ENCODE results near the gene ABCB9.
"Not testable (repeated sequence)": the region's sequence is repeated elsewhere in the genome, so short reads cannot be mapped to it uniquely, and the experiment has no call there.

ABCB9 gene

DNA sequence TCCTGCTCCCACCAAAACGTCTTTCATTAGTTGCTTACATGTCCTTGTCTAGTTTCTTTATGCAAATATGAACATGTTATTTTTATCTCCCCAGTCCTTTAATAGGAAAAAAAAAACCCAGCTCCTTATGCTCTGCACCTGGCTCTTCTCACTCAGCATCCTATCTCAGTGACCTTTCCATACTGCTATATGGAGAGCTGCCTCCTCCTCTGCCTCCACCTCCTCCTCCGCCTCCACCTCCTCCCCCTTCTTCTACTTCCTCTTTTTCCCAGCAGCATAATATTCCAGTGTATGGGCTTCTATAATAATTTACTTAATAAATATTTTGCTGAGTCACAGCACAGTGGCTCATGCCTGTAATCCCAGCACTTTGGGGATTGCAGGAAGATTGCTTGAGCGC, 31.5 kb downstream of the ABCB9 start:
- no peak for DNase-seq

DNA sequence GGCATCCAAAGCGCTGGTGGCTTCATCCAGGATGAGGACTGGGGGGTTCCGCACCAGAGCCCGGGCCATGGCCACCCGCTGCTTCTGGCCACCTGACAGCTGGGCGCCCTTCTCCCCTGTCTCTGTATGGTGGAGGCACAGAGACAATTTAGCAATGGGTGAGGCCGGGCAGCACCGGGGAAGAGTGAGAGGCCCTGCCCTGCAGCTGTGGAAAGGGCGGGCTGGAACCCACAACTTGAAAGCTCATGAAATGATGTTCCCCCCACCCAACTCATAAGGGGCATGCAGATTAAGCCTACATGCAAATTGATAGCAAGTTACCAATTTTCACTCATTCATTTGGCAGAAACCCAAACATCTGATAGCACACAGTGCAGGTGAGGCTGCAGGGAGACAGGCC, 34.1 kb downstream of the ABCB9 start:
- no peak for DNase-seq

DNA sequence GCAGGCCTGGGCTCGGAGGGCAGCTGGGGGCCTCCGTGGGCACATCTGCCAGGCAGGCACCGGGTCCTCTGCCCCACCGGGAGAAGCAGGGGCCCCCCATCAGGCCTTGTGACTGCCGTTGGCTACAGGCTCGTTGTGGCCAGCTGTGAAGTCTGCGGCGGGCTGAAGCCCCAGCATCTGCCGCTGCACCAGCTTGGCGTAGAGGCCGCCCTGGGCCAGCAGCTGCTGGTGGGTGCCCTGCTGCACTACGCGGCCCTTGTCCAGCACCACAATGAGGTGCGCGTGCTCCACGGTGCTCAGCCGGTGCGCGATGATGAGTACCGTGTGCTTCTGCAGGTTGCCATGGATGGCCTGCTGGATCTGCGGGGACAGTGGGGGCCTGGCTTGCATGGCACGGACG, 36.5 kb downstream of the ABCB9 start:
- DNase-seq, result no peak

DNA sequence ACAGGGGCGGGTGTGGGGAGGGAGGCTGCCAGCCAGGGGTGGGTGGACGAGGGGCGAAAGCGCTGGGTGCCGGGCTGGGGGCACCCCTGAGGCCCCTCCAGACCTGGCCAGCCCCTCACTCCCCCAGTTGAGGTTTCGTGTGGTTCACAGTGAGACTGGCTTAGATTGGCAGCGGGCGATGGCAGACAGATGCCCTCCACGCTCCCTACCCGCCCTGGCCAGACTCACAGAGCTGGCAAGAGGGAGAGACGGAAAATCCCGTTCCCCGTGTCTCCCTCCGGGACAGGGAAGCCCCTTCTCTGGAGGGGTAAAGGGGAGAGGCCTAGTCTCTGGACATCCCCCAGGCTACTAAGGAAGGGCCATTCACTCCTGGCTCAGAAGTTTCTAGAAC, 37.1 kb downstream of the ABCB9 start:
- DNase-seq, result no peak

DNA sequence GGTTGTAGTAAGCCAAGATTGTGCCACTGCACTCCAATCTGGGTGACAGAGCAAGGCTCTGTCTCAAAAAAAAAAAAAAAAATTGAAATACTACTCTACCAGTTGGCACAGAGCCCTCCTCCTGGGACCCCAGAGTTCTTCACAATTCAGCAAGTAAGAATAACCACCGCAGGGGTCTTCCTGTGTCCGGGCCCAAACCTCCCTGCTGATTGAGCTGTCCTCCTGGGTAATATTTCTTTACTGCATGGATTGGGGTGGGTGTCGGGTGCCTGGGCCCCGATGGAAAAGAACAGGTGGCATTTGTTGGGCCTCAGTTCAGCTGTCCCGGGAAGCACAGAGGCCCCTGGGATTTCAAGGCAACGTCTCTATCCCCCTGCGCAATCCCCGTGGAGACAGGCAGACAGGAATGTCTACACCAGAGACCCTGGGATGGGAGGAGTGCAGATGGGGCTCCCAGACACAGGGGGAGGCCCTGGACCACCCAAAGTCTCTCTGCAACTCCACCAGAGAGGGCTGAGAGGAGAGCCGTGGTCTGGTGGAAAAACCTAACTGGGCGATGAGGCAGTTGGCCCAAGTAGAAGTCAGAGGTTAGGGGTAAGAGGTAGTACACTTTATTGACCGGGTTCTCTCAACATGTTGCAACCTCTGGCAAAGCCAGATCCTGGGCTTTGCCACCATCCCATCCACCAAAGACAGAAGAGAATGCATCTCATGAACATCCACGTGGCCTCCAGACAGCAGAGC, 37.7 kb downstream of the ABCB9 start:
- DNase-seq, result no peak

DNA sequence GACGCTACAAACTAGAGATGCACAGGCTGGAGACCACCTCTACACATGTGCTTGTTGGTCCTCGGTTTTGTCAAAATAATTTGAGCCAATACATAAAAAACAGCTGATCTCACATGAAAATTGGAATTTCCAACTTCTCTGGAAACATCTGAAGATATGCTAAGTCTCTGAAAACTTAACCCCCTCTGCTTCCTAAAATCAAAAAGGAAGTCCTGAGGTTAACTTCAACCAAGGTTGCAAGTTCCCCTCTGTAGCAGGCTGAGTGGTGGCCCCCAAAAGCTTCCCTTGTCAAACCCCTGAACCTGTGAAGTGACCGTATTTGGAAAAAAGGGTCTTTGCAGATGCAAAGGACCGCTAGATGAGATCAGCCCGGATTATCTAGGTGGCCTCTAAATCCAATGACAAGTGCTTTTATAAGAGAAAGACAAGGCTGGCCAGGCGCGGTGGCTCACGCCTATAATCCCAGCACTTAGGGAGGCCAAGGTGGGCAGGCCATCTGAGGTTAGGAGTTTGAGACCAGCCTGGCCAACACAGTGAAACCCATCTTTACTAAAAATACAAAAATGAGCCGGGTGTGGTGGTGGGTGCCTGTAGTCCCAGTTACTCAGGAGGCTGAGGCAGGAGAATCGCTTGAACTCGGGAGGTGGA, 38.4 kb downstream of the ABCB9 start:
- no peak for DNase-seq

DNA sequence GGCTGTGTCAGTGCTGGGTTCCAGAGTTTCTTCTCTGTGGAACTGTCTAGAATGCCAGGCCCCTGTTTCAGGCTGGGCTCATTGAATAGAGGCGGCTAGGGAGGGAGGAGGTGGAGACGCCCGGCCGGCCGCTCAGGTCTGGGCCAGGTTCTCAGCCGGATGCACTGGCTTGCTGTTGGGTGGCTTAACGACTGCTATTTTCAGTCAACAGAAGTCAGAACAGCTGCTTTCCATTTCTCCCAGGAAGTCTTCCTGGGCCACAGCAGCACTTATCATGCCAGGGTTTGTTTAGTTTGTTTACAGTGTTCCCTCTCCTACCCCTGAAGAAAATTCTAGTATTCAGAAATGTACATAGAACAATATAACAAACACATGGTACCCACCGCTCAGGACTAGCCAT, 44.3 kb downstream of the ABCB9 start:
- DNase-seq, result no peak

DNA sequence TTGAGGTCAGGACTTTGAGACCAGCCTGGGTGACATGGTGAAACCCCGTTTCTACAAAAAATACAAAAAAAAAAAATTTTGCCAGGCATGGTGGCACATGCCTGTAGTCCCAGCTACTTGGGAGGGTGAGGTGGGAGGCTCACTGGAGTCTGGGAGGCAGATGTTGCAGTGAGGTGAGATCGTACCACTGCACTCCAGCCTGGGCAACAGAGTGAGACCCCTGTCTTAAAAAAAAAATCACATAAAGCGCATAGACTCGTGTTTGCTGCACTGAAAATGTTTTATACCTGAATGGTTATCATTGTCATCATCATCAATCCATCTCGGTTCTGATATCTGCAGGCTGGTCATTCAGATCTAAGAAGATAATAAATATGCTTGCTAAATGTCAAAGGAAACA, 45.6 kb downstream of the ABCB9 start:
- DNase-seq, result no peak

DNA sequence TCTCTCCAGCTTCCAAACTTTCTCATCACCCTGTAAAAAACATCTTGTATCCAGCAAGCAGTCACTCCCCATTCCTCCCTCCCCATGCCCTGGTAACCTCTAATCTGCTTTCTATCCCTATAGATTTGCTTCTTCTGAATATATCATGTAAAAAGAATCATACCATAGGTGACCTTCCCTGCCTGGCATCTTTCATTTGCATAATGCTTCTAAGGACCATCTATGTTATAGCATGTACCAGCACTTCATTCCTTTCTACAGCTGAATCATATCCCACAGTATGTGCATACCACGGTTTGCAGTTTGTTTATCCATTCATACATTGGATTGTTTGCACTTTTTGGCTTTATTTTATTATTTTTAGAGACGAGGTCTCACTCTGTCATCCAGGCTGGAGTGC, 47.4 kb downstream of the ABCB9 start:
- no peak for DNase-seq

DNA sequence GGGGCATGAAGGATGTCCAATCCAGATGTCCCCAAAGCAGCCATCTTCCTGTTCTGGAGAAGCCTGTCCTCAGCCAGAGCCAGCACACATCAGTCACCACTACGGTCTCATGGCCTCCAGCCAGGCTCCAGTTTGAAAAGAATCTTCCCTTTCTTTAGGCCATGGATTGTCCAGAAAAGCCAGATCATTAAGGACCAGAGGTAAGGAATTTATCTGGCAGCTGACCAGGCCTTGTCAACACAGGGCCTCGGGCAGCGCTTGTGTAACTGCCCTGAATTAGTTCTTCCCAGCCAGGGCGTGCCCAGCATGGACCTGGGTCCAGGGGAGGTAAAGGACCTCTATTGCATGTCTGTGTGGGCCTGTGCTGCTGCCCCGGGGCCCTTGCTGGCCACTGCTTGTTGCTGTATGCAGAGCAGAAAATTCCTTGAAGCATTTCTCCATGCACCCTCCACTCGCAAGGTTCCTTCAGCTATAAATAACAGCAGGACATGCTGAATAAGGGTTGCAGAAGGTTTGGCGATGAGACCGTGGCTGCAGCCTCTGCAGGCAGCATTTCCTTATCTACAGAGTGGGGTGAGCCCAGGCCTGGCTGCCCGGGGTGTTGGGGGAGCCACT, 48.6 kb downstream of the ABCB9 start:
- DNase-seq, result no peak

DNA sequence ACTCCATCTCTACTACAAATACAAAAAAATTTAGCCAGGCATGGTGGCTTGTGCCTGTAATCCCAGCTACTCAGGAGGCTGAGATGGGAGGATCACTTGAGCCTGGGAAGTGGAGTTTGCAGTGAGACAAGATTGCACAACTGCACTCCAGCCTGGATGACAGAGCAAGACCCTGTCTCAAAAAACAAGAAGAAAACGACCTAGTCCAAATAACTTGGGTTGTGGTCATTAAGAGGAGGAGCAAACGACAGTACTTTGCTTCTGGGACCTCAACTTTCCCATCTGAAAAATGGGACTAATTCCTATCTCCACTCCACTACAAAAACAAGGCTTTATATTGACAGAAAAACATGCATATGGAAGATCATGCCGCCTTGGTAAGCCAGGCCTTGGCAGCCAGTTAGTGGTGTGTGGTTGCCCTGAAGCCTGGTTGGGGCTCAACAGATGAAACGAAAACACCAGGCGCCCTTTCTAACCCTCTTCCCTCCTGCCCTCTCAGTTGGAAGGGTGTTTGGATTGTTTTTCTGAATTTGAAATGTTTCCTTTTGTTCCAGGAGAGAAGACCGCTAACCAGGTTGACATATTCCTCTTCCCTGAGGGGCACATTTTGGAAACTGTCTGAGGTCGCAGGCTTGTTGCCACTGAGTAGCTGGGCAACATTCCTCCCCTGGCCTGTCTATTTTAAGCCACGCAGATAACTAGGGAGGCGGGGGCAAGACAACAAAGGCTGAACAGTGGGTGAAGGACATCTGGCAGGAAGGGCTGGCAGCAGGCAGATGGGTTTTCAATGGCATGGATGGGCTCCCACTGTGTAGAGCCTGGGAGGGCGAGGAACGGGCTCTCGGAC, 56.6 kb downstream of the ABCB9 start:
- no peak for DNase-seq

DNA sequence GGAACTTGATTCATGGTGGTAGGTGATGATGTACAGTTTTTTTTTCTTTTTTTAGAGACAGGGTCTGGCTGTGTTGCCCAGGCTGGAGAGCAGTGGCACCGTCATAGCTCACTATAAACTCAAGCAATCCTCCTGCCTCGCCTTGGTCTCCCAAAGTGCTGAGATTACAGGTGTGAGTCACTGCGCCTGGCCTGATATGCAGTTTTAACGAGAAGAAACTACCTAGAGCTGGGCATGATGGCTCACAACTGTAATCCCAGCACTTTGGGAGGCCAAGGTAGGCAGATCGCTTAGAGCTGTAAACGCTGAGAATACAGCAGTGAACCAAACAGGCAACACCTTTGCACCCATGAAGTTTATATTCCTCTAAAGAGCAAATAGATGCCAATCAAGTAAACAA, 57.3 kb downstream of the ABCB9 start:
- no peak for DNase-seq

DNA sequence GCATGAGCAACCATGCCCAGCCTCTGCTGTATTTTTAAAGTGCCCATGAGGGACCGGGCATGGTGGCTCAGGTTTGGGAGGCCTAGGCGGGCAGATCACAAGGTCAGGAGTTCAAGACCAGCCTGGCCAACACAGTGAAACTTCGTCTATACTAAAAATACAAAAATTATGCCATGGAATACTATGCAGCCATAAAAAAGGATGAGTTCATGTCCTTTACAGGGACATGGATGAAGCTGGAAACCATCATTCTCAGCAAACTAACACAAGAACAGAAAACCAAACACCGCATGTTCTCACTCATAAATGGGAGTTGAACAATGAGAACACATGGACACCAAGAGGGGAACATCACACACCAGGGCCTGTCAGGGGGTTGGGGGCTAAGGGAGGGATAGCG, 61.0 kb downstream of the ABCB9 start:
- DNase-seq, result not testable (repeated sequence)

DNA sequence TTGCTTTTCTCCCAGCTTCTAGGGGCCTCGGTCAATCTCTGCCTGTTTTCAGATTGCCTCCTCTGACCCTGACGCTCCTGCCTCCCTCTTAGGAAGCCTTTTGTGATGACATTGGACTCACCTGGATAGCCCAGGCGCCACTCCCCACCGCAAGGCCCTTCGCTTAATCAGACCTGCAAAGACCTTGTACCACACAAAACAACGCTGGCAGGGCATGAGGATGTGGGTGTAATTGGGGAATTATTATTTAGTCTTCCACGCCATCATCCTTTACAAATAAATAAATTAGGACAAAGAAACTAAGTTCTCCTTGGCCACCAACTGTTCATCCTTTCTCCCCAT, 62.6 kb downstream of the ABCB9 start:
- DNase-seq, result no peak

DNA sequence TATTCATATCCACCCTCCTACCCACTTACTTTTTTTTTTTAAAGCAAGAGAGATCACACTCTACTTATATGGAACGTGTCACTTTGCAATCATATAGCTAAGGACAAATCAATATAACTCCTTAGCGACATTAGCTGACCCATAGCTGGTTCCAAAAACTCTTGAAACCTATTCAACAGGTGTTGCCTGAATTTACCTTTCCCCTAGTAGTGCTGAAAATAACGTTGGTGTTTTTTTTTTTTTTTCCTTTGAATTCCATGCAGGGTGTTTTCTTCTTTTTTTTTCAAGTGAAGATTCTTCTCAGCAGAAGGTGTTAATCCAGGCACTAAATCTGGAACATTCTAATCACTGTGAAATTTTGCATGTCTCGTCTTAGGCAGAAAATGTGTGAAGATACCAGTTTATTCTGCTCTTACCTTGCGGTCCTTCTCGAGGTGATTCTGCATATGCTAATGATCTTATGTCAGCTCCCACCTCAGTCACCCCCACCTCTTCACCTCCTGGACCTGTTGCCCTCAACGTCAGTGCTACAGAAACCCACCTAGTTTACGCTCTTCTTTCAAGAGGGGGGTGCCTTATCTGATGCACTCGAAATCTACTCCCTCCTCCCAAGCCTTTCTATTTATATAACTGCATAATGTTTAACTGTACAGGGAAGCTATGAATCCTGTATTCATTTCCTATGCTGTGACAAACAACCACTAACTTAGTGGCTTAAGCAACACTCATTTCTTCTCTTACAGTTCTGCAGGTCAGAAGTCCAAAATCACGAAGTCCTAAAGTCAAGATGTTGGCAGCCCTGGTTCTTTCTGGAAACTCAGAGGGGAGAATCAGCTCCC, 63.2 kb downstream of the ABCB9 start:
- no peak for DNase-seq

DNA sequence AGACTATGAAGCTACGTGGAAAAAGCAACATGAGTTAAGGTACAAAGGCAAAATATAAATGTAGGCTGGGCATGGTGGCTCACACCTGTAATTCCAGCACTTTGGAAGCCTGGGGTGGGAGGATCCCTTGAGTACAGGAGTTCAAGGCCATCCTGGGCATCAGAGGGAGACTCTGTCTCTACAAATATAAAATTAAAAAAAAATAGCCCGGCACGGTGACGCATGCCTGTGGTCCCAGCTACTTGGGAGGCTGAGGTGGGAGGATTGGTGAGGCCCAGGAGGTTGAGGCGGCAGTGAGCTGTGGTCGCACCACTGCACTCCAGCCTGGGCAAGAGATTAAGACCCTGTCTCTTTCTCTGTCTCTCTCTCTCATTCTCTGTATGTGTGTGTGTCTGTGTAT, 66.4 kb downstream of the ABCB9 start:
- no peak for DNase-seq

DNA sequence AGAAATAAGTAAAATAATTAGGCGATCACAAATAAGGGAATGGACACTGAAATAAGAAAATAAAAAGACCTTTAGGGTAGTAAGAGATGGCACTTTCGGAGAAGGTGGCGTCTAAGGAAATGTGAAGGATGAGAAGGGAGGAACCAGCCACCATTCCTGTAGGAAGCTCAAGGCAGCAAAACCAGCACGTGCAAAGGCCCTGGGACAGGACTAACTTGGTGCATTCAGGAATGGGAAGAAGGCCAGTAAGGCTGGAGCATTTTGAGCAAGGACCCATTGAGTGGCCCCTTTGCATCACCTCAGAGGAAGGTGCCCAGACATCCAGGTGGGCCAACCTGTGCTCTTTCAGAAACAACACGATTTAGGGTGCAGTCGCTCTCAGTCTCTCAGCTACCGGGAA, 69.6 kb downstream of the ABCB9 start:
- no peak for DNase-seq

DNA sequence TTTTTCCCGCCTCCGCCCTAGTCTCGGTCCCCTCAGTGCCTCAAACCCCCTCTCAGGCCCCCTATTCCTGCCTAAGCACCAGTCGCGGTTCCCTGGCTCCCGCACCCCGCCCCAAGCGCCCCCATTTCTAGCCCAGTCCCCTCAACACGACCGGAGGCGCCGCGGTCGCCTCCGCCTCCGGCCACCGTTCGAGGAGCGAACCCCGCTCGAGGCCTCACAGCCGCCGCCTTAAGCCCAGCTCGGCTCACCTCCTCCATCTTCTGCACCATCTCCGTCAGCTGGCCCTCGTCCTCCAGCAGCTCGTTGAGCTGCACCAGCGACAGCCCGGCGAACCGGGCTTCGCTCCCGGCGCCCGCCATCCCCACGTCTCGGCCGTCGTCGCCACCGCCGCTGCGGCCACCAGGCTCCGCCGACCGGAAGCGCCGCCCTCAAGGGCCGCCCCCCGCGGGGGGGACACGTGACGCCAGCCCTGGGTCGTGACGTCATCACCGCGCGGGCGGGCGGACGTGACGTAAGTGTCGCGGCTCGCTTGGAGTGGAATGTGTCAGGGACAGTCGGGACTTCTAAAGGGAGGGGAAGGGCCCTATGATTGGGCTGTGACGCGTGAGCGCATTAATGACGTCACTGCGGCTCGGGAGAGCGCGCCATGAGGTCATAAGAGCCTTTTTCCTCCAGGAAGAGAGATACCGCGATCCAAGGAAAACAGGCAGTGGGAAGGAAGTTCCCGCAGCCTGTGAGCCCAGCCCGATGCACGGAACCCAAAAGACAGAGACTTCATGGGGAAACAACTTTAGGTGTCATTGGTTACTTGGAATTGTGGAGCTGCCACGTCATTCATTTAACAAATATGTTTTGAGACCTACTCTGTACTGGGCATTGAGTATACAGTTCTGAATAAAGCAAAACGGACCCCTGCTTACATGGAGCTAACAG, 70.3 kb downstream of the ABCB9 start, which contains the start of gene VPS37B:
TSS of gene VPS37B (minus strand) at position 421 of the 933 bp plus-strand sequence. CDS start at position 359, 62 bp downstream.
- DNase-seq, result peak; percentile 37 to 84

DNA sequence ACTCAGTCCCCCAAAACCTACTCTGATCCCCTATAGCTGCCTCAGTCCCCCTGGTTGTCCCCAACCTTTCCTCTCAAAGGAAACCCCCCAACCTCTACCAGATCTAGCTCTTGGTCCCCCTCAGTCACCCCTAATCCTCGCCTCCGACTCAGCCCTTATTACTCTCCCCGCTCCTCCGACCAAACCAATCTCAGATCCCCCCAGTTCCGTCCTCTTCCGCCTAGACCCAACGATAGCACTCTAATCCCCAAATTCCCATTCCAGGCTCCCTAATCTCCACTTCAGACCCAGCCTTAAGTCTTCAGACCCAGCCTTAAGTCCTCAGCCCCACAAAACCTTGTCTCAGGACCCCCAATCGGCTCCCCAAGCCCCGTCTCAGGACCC, 71.0 kb downstream of the ABCB9 start:
- DNase-seq, result no peak

DNA sequence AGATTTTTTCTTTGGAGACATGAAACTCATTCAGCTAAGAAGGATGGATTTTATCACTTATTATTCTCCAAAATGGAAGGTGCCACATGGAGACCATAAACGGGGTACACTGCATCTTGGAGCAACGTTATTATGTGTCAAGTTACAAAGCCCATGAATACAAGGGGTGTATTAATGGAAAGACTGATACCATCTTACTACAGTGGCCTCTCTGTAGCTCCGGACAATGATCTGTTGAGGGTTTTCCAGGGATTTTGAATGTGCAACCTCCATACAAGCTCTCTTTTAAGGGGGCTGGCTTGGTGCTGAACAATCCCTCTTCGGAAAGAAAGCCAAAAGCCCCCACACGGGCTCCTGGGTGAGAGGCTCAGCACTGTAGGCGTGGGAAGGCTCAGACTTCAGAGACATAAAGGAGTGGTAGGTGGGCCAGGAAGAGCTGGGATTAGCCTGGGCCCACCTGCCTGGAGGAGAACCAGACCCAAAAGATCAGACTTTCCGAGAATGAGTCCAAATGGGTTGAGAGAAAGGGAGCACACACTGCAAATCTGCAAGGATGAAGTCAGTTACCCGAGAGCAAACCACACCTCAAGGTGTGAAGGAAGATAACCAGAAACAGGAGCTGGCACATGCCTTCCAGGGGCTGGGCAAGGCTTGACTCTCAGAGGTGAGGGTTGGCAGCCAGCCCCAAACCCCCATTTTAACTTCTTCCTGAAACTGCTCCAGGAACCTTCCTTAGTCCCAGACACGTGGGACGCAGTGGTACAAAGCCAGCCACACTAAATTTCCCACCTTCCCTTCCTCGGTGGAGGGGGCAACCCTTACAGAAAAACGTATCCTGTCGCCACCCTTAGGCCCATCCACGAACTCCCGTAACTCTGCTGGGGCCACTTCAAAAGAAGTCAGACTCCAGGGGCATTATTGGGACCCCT, 71.8 kb downstream of the ABCB9 start:
- no peak for DNase-seq
